ENCODE results near the gene RNASE9. TPM values are rescaled to one million over a fixed set of nuclear protein-coding genes. Genes with fewer than 3 reads are reported as not detected.

The RNASE9 gene
- total RNA-seq, 1 donor from 2014 or later, result not detected

DNA sequence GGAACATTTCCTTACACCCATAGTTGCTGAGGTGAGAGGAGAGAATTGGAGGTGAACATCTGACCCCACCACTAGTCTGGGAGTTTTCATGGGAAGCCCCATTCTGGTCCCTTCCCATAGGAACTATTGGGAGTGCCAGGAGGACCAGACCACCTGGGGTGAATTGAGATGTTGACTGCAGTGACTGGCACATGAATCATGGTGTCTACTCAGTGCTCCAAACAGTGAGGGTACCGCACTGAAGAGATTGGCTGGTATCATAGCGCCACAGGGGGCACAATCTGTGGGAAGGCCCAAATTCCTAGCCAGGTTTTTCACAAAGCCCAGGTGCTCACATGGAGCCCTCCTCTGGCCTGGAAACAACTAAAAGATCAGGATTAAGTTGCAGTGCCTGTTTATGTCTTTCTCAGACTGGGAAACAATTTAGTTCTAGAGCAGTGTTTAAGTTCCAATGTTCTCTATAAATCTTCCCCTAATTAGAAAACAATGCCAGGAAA lies 3.7 kb upstream of the RNASE9 start:
- no peak overlapping the region for H3K4me3 Mint-ChIP-seq
- H3K27ac Mint-ChIP-seq, result no peak overlapping the region
- peaks cover 14% of the 10 kb centered on the region for H3K27me3 Mint-ChIP-seq
- H3K9me3 Mint-ChIP-seq, result no peaks in the 10 kb centered on the region
- no peaks in the 10 kb centered on the region for H3K4me1 Mint-ChIP-seq
- intact Hi-C loops (cut with micrococcal nuclease), result no loop called here
- DNase-seq, result peak; percentile 33
- no peaks in the 10 kb centered on the region for H3K36me3 Mint-ChIP-seq (ENCODE audit: low read depth)

DNA sequence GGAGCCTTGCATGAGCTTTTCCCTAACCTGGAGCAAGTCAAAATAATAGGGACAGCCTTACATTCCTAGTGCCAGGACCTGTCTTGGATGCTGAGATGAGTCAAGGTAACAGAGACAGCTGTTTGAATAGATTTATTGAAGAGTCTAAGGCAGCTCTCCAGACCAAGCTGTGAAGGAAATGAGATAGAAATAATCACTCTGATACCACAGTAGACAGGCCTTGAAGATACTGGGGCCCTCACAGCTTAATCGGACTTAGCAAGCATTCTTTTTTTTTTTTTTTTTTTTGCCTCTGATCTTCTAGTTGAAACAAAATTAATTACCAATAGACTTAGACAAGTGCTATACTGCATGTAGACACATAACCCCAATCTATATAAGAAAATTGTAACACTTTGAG lies 3.1 kb upstream of the RNASE9 start:
- peaks cover 14% of the 10 kb centered on the region for H3K27me3 Mint-ChIP-seq
- no peaks in the 10 kb centered on the region for H3K4me1 Mint-ChIP-seq
- H3K36me3 Mint-ChIP-seq (ENCODE audit: low read depth), result no peaks in the 10 kb centered on the region
- H3K9me3 Mint-ChIP-seq, result no peaks in the 10 kb centered on the region
- no peak overlapping the region for H3K4me3 Mint-ChIP-seq
- intact Hi-C loops (cut with micrococcal nuclease), result no loop called here
- H3K27ac Mint-ChIP-seq, result no peak overlapping the region
- DNase-seq, result no peak

DNA sequence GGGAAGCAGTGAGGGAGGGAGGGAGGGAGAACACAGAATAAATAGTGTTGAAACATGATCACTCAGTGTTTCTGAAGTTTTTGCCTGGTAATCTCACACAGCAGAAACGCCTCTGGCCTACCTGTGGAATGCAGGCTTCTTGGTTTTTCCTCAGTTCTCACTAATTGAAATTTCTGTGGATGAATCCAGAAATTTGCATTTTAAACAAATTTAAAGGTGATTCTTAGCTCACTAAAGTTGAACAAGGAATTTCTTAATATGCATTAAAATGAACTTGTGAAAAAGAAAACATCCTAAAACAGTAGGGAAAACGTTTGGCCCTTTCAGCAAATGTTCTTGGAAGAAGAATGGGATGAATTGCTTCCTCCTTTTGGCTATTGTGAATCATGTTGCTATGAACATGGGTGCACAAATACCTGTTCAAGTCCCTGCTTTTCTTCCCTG lies 1.4 kb downstream of the RNASE9 start:
- no peaks in the 10 kb centered on the region for H3K9me3 Mint-ChIP-seq
- intact Hi-C loops (cut with micrococcal nuclease), result no loop called here

DNA sequence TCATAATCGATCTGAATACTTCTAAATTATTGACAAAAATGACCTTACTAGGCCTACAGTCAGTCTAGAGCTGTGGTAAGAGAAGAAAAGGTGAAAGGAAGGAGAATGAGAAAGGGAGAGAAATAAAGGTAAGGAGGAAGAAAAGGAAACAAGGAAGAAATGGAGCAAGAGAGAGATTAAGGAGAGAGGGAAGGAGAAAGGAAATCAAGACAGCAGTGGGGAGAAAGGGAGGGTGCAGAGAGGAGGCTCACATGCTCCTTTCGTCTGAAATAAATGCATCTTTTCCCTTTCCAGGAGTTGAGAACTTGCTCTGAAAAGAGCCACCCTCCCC lies 3.7 kb downstream of the RNASE9 start:
- intact Hi-C loops (cut with micrococcal nuclease), result no loop called here
- Mint-ChIP-seq H3K4me1 (no peaks in the 10 kb centered on the region), H3K9me3 (no peaks in the 10 kb centered on the region), H3K36me3 (ENCODE audit: low read depth) (no peaks in the 10 kb centered on the region), H3K27me3 (peaks cover 7% of the 10 kb centered on the region), H3K4me3 (no peak overlapping the region), H3K27ac (peak overlapping the region; percentile 7)
- peak; percentile 39 for DNase-seq

More for the DNA sequence above, 1.4 kb downstream of the RNASE9 start:
- Mint-ChIP-seq H3K4me1 (no peaks in the 10 kb centered on the region), H3K36me3 (ENCODE audit: low read depth) (no peaks in the 10 kb centered on the region), H3K4me3 (no peak overlapping the region), H3K27ac (no peak overlapping the region), H3K27me3 (peaks cover 15% of the 10 kb centered on the region)
- peak; percentile 27 for DNase-seq

DNA sequence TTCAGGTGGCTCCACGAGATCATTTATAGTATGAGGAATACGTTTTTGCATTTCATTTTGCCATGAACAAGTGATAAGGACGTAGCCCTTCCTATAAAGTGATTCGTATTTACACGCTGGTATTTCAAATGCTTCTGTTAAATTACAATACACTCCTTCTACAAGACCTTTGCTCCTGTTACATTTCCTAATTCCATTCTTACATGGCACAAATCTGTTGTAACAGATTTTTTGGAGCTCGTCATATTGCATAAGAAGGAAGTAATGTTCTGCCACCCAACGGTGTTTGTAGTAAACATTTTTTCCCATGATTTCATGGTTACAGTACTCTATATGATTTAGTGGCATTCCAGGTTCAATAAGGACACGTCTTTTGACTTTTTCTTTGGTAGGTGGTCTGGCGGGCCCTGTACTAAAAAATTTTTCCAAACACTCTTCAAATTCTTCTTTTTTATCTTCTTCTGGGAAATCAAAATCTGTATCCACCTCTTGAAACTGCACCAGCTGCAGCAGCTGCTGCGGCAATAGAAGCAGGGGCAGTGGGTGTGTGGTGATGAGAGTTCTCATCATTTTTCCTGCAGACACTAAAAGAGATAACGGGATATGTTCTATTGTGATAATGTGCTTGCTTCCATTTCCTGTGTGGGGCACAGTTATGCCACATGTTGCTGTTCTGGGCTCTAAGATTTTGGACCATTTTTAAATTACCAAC lies 4.2 kb downstream of the RNASE9 start:
- Mint-ChIP-seq H3K4me1 (no peaks in the 10 kb centered on the region), H3K9me3 (no peaks in the 10 kb centered on the region), H3K27me3 (peaks cover 7% of the 10 kb centered on the region), H3K4me3 (no peak overlapping the region), H3K36me3 (ENCODE audit: low read depth) (no peaks in the 10 kb centered on the region), H3K27ac (no peak overlapping the region)
- DNase-seq, result peak; percentile 17
- intact Hi-C loops (cut with micrococcal nuclease), result no loop called here

DNA sequence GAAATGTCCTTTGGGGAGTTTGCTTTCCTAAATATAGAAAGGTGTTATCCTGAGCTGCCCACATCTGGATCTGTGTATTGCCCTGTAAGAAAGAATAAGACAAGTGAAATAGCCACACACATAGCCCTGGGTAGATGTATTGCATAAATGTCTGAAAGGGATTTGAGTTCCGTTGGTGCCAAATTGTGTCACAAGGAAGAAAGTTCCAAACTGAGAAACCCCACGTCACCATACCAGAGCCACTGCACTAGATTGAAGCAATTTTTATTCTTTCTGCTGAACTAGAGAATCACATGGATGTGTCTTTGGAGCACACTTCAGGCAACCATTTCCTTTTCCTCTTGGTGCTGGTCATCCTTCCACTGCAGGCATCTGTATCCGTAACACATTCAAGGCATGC lies 5.0 kb downstream of the RNASE9 start:
- Mint-ChIP-seq H3K36me3 (ENCODE audit: low read depth) (no peaks in the 10 kb centered on the region), H3K9me3 (no peaks in the 10 kb centered on the region), H3K27ac (no peak overlapping the region), H3K27me3 (peaks cover 6% of the 10 kb centered on the region), H3K4me3 (no peak overlapping the region), H3K4me1 (no peaks in the 10 kb centered on the region)
- intact Hi-C loops (cut with micrococcal nuclease), result no loop called here
- DNase-seq, result peak; percentile 49

DNA sequence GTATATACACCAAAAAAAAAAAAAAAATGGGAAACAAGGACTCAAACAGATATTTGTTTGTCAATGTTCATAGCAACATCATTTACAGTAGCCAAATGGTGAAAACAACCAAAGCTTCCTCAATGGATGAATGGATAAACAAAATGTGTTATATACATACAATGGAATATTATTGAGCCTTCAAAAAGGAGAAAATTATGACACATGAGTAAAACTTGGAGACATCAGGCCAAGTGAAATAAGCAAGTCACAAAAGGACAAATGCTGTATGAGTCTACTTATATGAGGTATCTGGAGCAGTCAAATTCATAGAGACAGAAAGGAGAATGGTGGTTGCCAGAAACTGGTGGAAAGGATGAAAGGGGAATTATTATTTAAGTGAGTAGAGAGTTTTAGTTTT lies 7.8 kb downstream of the RNASE9 start:
- H3K4me1 Mint-ChIP-seq, result no peaks in the 10 kb centered on the region
- H3K4me3 Mint-ChIP-seq, result no peak overlapping the region
- no peak overlapping the region for H3K27ac Mint-ChIP-seq
- DNase-seq, result no peak
- no peaks in the 10 kb centered on the region for H3K36me3 Mint-ChIP-seq (ENCODE audit: low read depth)
- H3K27me3 Mint-ChIP-seq, result peaks cover 6% of the 10 kb centered on the region
- intact Hi-C loops (cut with micrococcal nuclease), result no loop called here
- H3K9me3 Mint-ChIP-seq, result no peaks in the 10 kb centered on the region

DNA sequence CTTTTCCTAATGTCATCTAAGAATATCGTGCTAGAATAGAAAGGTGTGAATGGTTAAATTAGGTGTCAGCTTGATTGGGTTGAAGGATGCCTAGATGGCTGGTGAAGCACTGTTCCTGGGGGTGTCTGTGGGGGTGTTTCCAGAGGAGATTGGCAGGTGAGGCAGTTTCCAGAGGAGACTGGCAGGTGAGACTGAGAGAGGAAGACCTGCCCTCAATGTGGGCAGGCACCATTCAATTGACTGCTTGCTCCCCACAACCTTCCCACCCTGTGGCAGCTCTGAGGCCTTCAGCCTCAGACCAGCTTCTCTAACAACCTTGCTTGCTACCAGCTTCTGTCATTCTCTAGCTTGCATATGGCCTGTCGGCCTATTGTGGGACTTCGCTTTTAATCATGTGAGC lies 9.2 kb downstream of the RNASE9 start:
- Mint-ChIP-seq H3K27me3 (peaks cover 5% of the 10 kb centered on the region), H3K27ac (no peak overlapping the region), H3K4me3 (no peak overlapping the region), H3K9me3 (no peaks in the 10 kb centered on the region), H3K36me3 (ENCODE audit: low read depth) (no peaks in the 10 kb centered on the region), H3K4me1 (no peaks in the 10 kb centered on the region)
- intact Hi-C loops (cut with micrococcal nuclease), result no loop called here
- peak; percentile 32 for DNase-seq

DNA sequence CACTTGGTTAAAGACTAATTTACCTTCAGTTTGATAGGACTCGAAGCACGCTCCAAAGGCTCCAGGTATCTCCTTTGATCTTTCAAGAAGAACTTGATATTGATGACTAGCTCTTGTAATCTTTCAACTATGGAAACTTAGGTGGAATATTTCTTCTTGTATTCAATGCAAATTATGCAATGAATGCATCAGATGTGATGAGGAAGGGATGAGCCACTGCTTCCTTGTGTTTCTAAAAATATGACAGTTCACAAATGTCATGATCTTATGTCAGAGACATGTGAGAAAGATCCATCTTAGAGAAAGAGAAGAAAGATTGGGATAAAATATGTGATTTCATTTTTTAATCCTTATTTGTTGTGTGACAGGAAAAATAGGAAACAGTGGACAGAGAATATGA lies 9.9 kb downstream of the RNASE9 start:
- DNase-seq, result peak; percentile 10
- Mint-ChIP-seq H3K4me1 (no peaks in the 10 kb centered on the region), H3K27me3 (peaks cover 3% of the 10 kb centered on the region), H3K36me3 (ENCODE audit: low read depth) (no peaks in the 10 kb centered on the region), H3K4me3 (no peak overlapping the region), H3K9me3 (no peaks in the 10 kb centered on the region), H3K27ac (no peak overlapping the region)
- intact Hi-C loops (cut with micrococcal nuclease), result no loop called here

DNA sequence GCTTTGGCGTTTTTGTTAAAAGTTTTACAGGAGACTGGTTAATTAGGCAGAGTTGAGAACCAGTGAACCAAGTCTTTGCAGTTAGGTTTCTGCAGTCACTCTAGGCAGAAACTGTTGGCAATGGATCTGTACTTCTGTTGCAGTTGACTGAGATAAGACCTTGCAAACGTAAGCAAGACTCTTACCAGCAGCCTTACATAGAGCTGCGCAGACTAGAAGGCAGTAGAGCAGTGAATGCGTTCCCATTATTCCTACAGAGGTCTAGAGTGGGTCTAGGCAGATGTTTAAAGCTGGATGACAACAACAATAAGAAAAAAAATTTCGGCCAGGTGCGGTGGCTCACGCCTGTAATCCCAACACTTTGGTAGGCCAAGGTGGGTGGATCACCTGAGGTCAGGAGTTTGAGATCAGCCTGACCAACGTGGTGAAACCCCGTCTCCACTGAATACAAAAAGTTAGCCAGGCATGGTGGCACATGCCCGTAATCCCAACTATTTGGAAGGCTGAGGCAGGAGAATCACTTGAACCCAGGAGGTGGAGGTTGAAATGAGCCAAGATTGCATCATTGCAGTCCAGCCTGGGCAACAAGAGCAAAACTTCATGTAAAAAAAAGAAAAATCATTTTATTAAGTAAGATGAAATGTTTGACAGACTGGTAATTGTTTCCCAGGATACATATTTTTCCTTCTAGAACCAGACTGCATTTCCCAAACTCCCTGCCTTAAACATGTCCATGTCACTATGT lies 12.3 kb downstream of the RNASE9 start:
- Mint-ChIP-seq H3K27ac (no peak overlapping the region), H3K4me1 (no peaks in the 10 kb centered on the region), H3K9me3 (no peaks in the 10 kb centered on the region), H3K4me3 (no peak overlapping the region), H3K36me3 (ENCODE audit: low read depth) (no peaks in the 10 kb centered on the region), H3K27me3 (peaks cover 22% of the 10 kb centered on the region)
- intact Hi-C loops (cut with micrococcal nuclease), result no loop called here
- DNase-seq, result peak; percentile 37

DNA sequence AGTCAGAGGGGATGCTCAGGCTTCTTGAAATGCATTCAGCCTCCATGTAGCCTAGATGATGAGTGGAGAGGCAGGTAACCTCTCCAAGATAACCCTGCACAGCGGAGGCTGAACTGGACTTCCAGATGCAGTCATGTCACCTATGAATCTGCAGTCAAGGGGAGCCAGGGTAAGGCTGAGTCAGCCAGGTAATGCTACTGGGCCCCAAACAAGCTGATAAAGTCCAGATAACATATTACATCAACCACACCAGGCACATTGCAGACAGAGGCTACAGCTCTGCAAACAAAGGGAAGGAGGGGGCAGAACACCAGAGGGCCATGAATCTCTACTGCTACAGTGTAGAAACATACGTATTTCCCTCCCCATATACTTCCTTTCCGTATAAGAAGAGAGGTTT lies 14.0 kb downstream of the RNASE9 start:
- H3K9me3 Mint-ChIP-seq, result peaks cover 3% of the 10 kb centered on the region
- intact Hi-C loops (cut with micrococcal nuclease), result no loop called here
- H3K27me3 Mint-ChIP-seq, result peaks cover 30% of the 10 kb centered on the region
- peak; percentile 27 for DNase-seq
- H3K4me3 Mint-ChIP-seq, result no peak overlapping the region
- no peaks in the 10 kb centered on the region for H3K4me1 Mint-ChIP-seq
- no peak overlapping the region for H3K27ac Mint-ChIP-seq
- no peaks in the 10 kb centered on the region for H3K36me3 Mint-ChIP-seq (ENCODE audit: low read depth)

DNA sequence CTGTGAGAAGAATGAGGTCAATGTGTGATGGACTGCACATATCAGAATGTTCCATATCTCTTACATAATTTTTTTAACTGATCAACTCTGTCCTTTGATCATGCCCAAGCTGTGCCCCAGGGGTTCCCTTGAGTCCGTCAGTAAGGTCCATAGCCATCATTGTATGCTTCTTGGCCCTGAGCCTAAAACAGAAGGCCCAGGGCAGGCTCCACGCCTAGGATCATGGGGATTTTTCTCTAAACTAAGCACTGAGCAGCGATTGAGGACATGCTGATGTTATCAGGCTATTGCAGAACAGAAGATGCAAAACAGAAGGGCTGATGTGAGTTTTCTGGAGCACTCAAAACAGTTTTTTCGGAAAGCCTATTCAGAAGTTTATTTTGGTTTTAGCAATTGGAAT lies 20.9 kb downstream of the RNASE9 start:
- no peak for DNase-seq
- peaks cover 33% of the 10 kb centered on the region for H3K27me3 Mint-ChIP-seq
- H3K9me3 Mint-ChIP-seq, result peaks cover 3% of the 10 kb centered on the region
- no peak overlapping the region for H3K27ac Mint-ChIP-seq
- no peaks in the 10 kb centered on the region for H3K4me1 Mint-ChIP-seq
- no peaks in the 10 kb centered on the region for H3K36me3 Mint-ChIP-seq (ENCODE audit: low read depth)
- intact Hi-C loops (cut with micrococcal nuclease), result no loop called here
- H3K4me3 Mint-ChIP-seq, result no peak overlapping the region

DNA sequence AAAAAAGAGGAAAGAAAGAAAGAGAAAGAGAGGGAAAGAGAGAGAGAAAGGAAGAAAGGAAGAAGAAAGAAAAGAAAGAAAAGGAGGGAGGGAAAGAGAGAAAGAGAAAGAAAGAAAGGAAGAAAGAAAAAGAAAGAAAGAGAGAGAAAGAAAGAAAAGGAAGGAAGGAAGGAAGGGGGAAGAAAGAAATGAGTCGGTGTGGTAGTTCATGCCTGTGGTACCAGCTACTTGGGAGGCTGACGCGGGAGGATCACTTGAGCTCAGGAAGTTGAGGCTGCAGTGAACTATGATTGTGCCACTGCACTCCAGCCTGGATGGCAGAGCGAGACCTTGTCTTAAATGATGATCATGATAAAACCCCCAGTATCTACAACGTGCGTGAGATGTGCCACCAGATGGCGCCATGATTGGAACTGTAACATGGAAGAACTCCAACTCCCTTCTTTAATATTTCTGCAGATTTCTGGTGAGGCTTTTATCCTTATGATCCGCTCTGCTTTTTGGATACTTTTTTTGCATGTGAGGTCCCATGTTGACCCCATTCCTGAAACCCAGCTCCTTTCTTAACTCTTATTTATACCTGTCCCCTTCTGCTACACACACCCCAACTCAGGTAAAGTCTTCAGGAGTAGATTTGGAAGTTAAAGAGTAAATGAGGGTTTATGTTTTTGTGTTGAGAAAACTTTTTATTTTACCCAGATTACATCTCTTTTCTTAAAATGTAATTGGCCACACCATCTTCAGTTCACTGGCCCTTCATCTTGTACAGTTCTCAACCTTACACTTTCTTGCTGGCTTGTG lies 29.9 kb downstream of the RNASE9 start:
- intact Hi-C loops (cut with micrococcal nuclease), result loop anchor here (1.0 kb wide), 2 partner anchors 78 to 160 kb away; no protein-coding TSS in a partner anchor
- H3K27ac Mint-ChIP-seq, result no peak overlapping the region
- H3K9me3 Mint-ChIP-seq, result no peaks in the 10 kb centered on the region
- peak; percentile 88 for DNase-seq
- peak overlapping the region; percentile 4 for H3K4me3 Mint-ChIP-seq
- H3K4me1 Mint-ChIP-seq, result peaks cover 6% of the 10 kb centered on the region
- H3K36me3 Mint-ChIP-seq (ENCODE audit: low read depth), result no peaks in the 10 kb centered on the region
- H3K27me3 Mint-ChIP-seq, result peaks cover 49% of the 10 kb centered on the region

DNA sequence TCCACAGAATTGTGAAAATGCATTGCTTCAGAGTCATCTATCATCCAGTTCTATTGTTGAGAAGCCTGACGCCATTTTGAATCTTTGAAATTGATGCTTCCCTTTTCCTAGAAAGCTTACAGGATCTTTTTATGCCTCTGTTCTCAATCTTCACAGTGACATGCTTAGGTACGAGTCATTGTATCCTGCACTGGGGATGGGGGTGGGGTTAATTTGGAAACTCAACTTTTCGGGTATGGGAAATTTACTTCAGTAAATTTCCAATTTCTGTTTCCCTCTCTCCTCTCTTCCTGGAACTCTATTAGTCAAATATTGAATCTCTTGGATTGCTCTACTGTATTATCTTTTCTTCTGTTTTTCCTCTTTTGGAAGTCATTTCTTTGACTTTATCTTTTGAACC lies 31.0 kb downstream of the RNASE9 start:
- no peak for DNase-seq
- peaks cover 45% of the 10 kb centered on the region for H3K27me3 Mint-ChIP-seq
- peaks cover 6% of the 10 kb centered on the region for H3K4me1 Mint-ChIP-seq
- no peak overlapping the region for H3K27ac Mint-ChIP-seq
- H3K36me3 Mint-ChIP-seq (ENCODE audit: low read depth), result no peaks in the 10 kb centered on the region
- H3K9me3 Mint-ChIP-seq, result no peaks in the 10 kb centered on the region
- no peak overlapping the region for H3K4me3 Mint-ChIP-seq
- intact Hi-C loops (cut with micrococcal nuclease), result no loop called here
